ENCODE results near the gene GARIN5B.

GRCh38 chr19:55333870-55334269 is 29.2 kb downstream of the GARIN5B start:
- TF ChIP-seq CTCF (conservative IDR thresholded peaks at IDR 0.05; ENCODE audit: low read depth, low read length): no peak
- no peak for TF ChIP-seq EZH2phosphoT487 (IDR thresholded peaks at IDR 0.05; ENCODE audit: borderline replicate concordance, low read length)

Measured in PC-3 (cell line).